ENCODE data around the gene CLDN10. TPM values are rescaled to one million over a fixed set of nuclear protein-coding genes. Genes with fewer than 3 reads are reported as not detected.

Gene CLDN10
- polyA plus RNA-seq, 1 donor: 0.49 TPM

GRCh38 chr13:95588721-95589120, 36.2 kb downstream of the CLDN10 start:
- Histone ChIP-seq H3K9me3 (ENCODE audit: control insufficient read depth, low read depth, low read length) (no peaks in the 10 kb centered on the region), H3K27me3 (ENCODE audit: control insufficient read depth, insufficient read depth, low read length) (no peaks in the 10 kb centered on the region), H3K36me3 (ENCODE audit: control insufficient read depth, insufficient read depth, low read length) (peaks cover 12% of the 10 kb centered on the region), H3K27ac (ENCODE audit: low read length) (no peak overlapping the region), H3K4me1 (ENCODE audit: control insufficient read depth, insufficient read depth, low read length) (no peaks in the 10 kb centered on the region), H3K4me3 (ENCODE audit: low read length) (no peak overlapping the region)
- WGBS (ENCODE audit: insufficient coverage, low lambda C conversion rate): 93% methylated on average over 2 of the region's 2 CpGs
- no peak for DNase-seq

DNA sequence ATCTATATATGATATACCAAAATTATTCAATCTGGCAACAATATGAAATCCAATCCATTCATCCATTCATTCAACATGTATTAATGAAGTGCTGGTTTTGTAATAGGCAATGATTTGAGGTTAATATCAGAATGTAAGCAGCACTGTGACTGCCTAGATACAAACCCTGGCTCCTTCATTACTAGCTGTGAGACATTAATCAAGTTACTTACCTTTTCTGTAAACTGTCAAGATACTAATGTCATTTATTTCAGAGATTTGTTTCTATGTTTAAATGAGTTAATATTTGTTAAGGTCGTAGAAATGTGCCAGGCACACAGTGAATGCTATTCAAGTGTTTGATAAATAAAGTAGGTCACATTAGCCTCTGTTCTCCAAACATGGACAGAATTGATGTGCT, 40.9 kb downstream of the CLDN10 start:
- H3K36me3 ChIP-seq (ENCODE audit: control insufficient read depth, insufficient read depth, low read length): peaks cover 9% of the 10 kb centered on the region
- no CpG with 5 or more reads among the region's 1 CpG for WGBS (ENCODE audit: insufficient coverage, low lambda C conversion rate)
- H3K27me3 ChIP-seq (ENCODE audit: control insufficient read depth, insufficient read depth, low read length): no peaks in the 10 kb centered on the region
- no peaks in the 10 kb centered on the region for H3K4me1 ChIP-seq (ENCODE audit: control insufficient read depth, insufficient read depth, low read length)
- no peaks in the 10 kb centered on the region for H3K9me3 ChIP-seq (ENCODE audit: control insufficient read depth, low read depth, low read length)
- DNase-seq: no peak
- H3K4me3 ChIP-seq (ENCODE audit: low read length): no peak overlapping the region
- H3K27ac ChIP-seq (ENCODE audit: low read length): no peak overlapping the region

DNA sequence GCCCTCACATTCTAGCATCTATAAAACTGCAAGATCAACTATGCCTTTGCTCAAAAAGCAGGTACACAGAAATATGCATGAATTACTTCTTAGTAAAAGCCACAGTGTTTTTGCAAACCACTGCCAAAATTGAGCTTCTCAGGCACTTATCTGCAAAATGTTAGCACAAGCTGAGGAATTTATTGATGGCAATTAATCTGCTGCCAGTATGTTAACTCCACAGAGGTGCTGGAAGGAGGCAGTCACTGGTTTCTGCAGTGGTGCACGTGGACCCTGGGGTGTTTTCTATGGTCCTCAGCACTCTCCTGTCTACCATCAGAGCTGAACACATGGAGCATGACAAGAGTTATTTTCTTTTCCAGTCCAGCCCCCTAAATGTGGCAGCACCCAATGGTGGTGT, 44.2 kb downstream of the CLDN10 start:
- peaks cover 3% of the 10 kb centered on the region for H3K27me3 ChIP-seq (ENCODE audit: control insufficient read depth, insufficient read depth, low read length)
- no peaks in the 10 kb centered on the region for H3K4me1 ChIP-seq (ENCODE audit: control insufficient read depth, insufficient read depth, low read length)
- peaks cover 2% of the 10 kb centered on the region for H3K36me3 ChIP-seq (ENCODE audit: control insufficient read depth, insufficient read depth, low read length)
- no peak overlapping the region for H3K4me3 ChIP-seq (ENCODE audit: low read length)
- no peak overlapping the region for H3K27ac ChIP-seq (ENCODE audit: low read length)
- H3K9me3 ChIP-seq (ENCODE audit: control insufficient read depth, low read depth, low read length): no peaks in the 10 kb centered on the region
- WGBS (ENCODE audit: insufficient coverage, low lambda C conversion rate): no CpG with 5 or more reads among the region's 1 CpG
- DNase-seq: no peak

- Histone ChIP-seq H3K27me3 (ENCODE audit: control insufficient read depth, insufficient read depth, low read length) (peaks cover 3% of the 10 kb centered on the region), H3K4me3 (ENCODE audit: low read length) (no peak overlapping the region), H3K36me3 (ENCODE audit: control insufficient read depth, insufficient read depth, low read length) (peaks cover 2% of the 10 kb centered on the region), H3K9me3 (ENCODE audit: control insufficient read depth, low read depth, low read length) (peaks cover 2% of the 10 kb centered on the region), H3K27ac (ENCODE audit: low read length) (no peak overlapping the region), H3K4me1 (ENCODE audit: control insufficient read depth, insufficient read depth, low read length) (peaks cover 13% of the 10 kb centered on the region)
- DNase-seq: no peak
- no CpG with 5 or more reads among the region's 2 CpGs for WGBS (ENCODE audit: insufficient coverage, low lambda C conversion rate)
Observed at GRCh38 chr13:95601216-95601615, 48.7 kb downstream of the CLDN10 start.

DNA sequence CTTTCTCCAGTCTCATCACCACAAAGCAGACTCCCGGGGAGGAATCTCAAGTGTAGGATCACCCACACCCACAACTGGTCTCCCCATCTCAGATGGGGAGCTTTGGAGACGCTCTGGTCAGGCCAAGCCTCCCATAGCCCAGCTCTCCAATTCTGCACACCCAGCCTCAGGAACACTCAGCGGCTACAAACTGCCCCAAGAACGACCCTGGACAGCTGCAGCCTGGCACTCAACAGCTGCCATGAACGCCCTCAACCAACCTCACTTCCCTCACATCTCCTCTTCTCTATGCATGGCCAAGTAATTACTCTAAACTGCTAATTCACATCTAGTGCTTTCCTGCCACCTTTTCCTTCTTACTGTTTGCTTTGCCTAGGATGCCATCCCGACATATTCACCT, 49.4 kb downstream of the CLDN10 start:
- peaks cover 15% of the 10 kb centered on the region for H3K4me1 ChIP-seq (ENCODE audit: control insufficient read depth, insufficient read depth, low read length)
- H3K36me3 ChIP-seq (ENCODE audit: control insufficient read depth, insufficient read depth, low read length): peaks cover 2% of the 10 kb centered on the region
- H3K27ac ChIP-seq (ENCODE audit: low read length): no peak overlapping the region
- peaks cover 3% of the 10 kb centered on the region for H3K27me3 ChIP-seq (ENCODE audit: control insufficient read depth, insufficient read depth, low read length)
- H3K9me3 ChIP-seq (ENCODE audit: control insufficient read depth, low read depth, low read length): peaks cover 2% of the 10 kb centered on the region
- no peak for DNase-seq
- no peak overlapping the region for H3K4me3 ChIP-seq (ENCODE audit: low read length)
- WGBS (ENCODE audit: insufficient coverage, low lambda C conversion rate): 90% methylated on average over 1 of the region's 6 CpGs

DNA sequence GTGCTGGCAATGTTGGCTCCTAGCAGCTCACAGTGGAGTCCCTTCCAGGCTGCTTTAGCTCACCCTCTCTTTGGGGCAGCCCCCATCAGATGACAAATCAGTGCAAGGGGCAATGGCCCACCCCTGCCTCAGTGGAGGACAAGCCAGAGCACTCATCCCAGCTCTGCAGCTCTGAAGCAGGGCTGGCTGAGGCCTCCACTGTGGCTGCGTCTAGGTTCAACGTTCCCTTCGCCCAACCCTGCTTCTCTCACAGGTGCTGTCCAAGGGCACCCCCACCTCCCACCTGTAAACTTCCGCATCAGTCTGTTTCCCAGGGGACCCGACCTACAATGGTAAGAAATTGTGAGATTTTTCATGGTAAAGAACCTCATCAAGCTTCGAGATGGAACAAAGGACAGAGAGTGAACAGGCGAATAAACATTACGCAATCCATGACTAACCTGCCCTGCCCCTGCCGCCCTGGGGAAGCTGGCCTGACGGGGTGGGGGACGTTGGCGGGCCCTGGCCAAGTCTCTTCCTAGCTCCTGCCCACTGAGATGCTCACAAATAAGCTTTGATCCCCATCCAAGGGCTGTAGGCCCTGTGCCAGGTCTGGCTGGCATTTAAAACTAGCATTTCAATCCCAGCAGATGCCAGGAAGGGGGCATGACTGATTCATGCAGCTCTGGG, 51.5 kb downstream of the CLDN10 start:
- Histone ChIP-seq H3K4me3 (ENCODE audit: low read length) (no peak overlapping the region), H3K9me3 (ENCODE audit: control insufficient read depth, low read depth, low read length) (peaks cover 2% of the 10 kb centered on the region), H3K27me3 (ENCODE audit: control insufficient read depth, insufficient read depth, low read length) (peaks cover 3% of the 10 kb centered on the region), H3K36me3 (ENCODE audit: control insufficient read depth, insufficient read depth, low read length) (peaks cover 2% of the 10 kb centered on the region), H3K4me1 (ENCODE audit: control insufficient read depth, insufficient read depth, low read length) (peaks cover 15% of the 10 kb centered on the region), H3K27ac (ENCODE audit: low read length) (peak overlapping the region; percentile 16)
- DNase-seq: peak; percentile 52 to 67
- WGBS (ENCODE audit: insufficient coverage, low lambda C conversion rate): no CpG with 5 or more reads among the region's 12 CpGs

GRCh38 chr13:95604556-95604915, 52.0 kb downstream of the CLDN10 start:
- H3K36me3 ChIP-seq (ENCODE audit: control insufficient read depth, insufficient read depth, low read length): peaks cover 2% of the 10 kb centered on the region
- H3K4me1 ChIP-seq (ENCODE audit: control insufficient read depth, insufficient read depth, low read length): peaks cover 15% of the 10 kb centered on the region
- no peak overlapping the region for H3K4me3 ChIP-seq (ENCODE audit: low read length)
- WGBS (ENCODE audit: insufficient coverage, low lambda C conversion rate): 100% methylated on average over 1 of the region's 3 CpGs
- no peak for DNase-seq
- peaks cover 3% of the 10 kb centered on the region for H3K27me3 ChIP-seq (ENCODE audit: control insufficient read depth, insufficient read depth, low read length)
- H3K9me3 ChIP-seq (ENCODE audit: control insufficient read depth, low read depth, low read length): peaks cover 2% of the 10 kb centered on the region
- peak overlapping the region; percentile 16 for H3K27ac ChIP-seq (ENCODE audit: low read length)

- peak; percentile 16 to 40 for DNase-seq
- H3K27me3 ChIP-seq (ENCODE audit: control insufficient read depth, insufficient read depth, low read length): no peaks in the 10 kb centered on the region
- H3K27ac ChIP-seq (ENCODE audit: low read length): peak overlapping the region; percentile 43
- no peaks in the 10 kb centered on the region for H3K36me3 ChIP-seq (ENCODE audit: control insufficient read depth, insufficient read depth, low read length)
- no peak overlapping the region for H3K4me3 ChIP-seq (ENCODE audit: low read length)
- peaks cover 15% of the 10 kb centered on the region for H3K4me1 ChIP-seq (ENCODE audit: control insufficient read depth, insufficient read depth, low read length)
- no CpG with 5 or more reads among the region's 3 CpGs for WGBS (ENCODE audit: insufficient coverage, low lambda C conversion rate)
- peaks cover 2% of the 10 kb centered on the region for H3K9me3 ChIP-seq (ENCODE audit: control insufficient read depth, low read depth, low read length)
Observed at GRCh38 chr13:95605448-95606125, 53.1 kb downstream of the CLDN10 start.

DNA sequence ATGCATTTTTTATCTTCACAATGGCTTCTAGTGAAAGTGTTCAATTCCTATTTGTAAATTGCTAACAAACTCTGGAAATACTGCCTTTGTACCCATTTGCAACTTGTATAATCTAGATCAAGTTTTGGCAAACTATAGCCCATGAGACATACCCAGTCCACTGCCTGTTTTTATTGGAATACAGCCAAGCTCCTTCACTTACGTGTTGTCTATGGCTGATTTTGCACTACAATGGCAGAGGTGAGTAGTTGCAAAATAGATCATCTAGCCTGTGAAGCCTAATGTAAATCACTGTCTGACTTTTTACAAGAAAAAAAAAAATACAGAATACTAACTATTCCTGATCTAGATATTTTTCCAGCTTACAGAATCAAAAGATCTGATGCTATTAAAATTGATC, 54.8 kb downstream of the CLDN10 start:
- no peak overlapping the region for H3K27ac ChIP-seq (ENCODE audit: low read length)
- no peak overlapping the region for H3K4me3 ChIP-seq (ENCODE audit: low read length)
- no CpG with 5 or more reads among the region's 1 CpG for WGBS (ENCODE audit: insufficient coverage, low lambda C conversion rate)
- no peaks in the 10 kb centered on the region for H3K36me3 ChIP-seq (ENCODE audit: control insufficient read depth, insufficient read depth, low read length)
- DNase-seq: no peak
- peaks cover 2% of the 10 kb centered on the region for H3K9me3 ChIP-seq (ENCODE audit: control insufficient read depth, low read depth, low read length)
- H3K4me1 ChIP-seq (ENCODE audit: control insufficient read depth, insufficient read depth, low read length): peaks cover 15% of the 10 kb centered on the region
- no peaks in the 10 kb centered on the region for H3K27me3 ChIP-seq (ENCODE audit: control insufficient read depth, insufficient read depth, low read length)

DNA sequence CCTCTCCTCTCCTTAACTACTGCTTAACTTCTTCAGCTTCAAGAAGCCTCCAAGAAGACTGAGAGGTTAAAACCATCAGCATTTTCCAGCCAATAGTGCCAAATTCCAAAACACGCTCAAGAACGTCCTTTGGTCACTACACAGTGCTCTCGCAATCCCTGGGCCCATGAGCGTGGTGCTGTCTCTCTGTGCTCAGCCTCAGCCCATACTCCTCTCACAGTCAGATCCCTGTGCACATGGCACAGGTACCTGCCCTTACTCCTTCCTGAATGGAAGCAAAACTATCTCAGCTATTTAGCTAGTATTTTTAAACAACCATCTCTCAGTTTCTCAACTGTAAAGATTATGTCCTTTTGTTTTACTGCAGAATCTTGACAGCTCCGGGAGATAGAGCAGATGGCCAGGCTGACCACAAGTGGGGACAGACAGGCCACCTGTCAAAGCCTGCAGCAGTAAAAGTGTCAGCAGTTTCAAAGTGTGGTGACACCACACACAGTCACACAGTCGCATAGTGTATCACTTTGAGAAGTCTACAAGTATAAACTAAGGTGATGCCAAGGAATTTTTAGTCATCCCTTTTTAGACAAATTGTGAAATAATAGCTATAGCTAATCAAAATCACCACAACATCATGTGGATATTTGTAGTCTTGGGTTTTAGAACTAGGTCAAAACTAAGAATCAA, 56.3 kb downstream of the CLDN10 start:
- Histone ChIP-seq H3K27me3 (ENCODE audit: control insufficient read depth, insufficient read depth, low read length) (no peaks in the 10 kb centered on the region), H3K4me3 (ENCODE audit: low read length) (no peak overlapping the region), H3K4me1 (ENCODE audit: control insufficient read depth, insufficient read depth, low read length) (peaks cover 9% of the 10 kb centered on the region), H3K27ac (ENCODE audit: low read length) (no peak overlapping the region), H3K36me3 (ENCODE audit: control insufficient read depth, insufficient read depth, low read length) (no peaks in the 10 kb centered on the region), H3K9me3 (ENCODE audit: control insufficient read depth, low read depth, low read length) (peaks cover 2% of the 10 kb centered on the region)
- no peak for DNase-seq
- WGBS (ENCODE audit: insufficient coverage, low lambda C conversion rate): no CpG with 5 or more reads among the region's 6 CpGs
